ENCODE results near the gene STK32B. TPM values are rescaled to one million over a fixed set of nuclear protein-coding genes. Genes with fewer than 3 reads are reported as not detected.

Gene STK32B
- total and polyA plus RNA-seq, 2 donors: 2.9 to 4.8 TPM

- no peak overlapping the region for H3K4me3 ChIP-seq (ENCODE audit: low read length in 2 of 2)
Observed at GRCh38 chr4:5403746-5404497, 352.6 kb downstream of the STK32B start.

GRCh38 chr4:5409237-5409636 lies 358.0 kb downstream of the STK32B start:
- H3K27ac ChIP-seq (ENCODE audit: low read depth in 1 of 2, low read length in 1 of 2): no peak overlapping the region
- H3K9me3 ChIP-seq (ENCODE audit: control insufficient read depth in 2 of 2, insufficient read depth in 1 of 2, low read length in 1 of 2): peaks cover 0 to 7% of the 10 kb centered on the region in 2 donors
- H3K27me3 ChIP-seq (ENCODE audit: control insufficient read depth in 2 of 2, insufficient read depth in 1 of 2, low read length in 1 of 2): no peaks in the 10 kb centered on the region
- WGBS: 100% methylated on average over 2 of the region's 2 CpGs
- no peaks in the 10 kb centered on the region for H3K36me3 ChIP-seq (ENCODE audit: control insufficient read depth in 2 of 2, insufficient read depth in 2 of 2, low read length in 1 of 2)
- H3K4me1 ChIP-seq (ENCODE audit: control insufficient read depth in 2 of 2, insufficient read depth in 2 of 2, low read length in 2 of 2): no peaks in the 10 kb centered on the region
- H3K4me3 ChIP-seq (ENCODE audit: low read length in 2 of 2): no peak overlapping the region
- DNase-seq (ENCODE audit: low read depth in 6 of 9, low spot score in 9 of 9): no peak

More at GRCh38 chr4:5403746-5404497, 352.6 kb downstream of the STK32B start:
- H3K9me3 ChIP-seq (ENCODE audit: control insufficient read depth in 2 of 2, insufficient read depth in 1 of 2, low read length in 1 of 2): peaks cover 0 to 7% of the 10 kb centered on the region in 2 donors
- H3K27ac ChIP-seq (ENCODE audit: low read depth in 1 of 2, low read length in 1 of 2): no peak overlapping the region
- no peaks in the 10 kb centered on the region for H3K4me1 ChIP-seq (ENCODE audit: control insufficient read depth in 2 of 2, insufficient read depth in 2 of 2, low read length in 2 of 2)
- whole genome bisulfite sequencing: 89% methylated on average over 7 of the region's 7 CpGs
- H3K27me3 ChIP-seq (ENCODE audit: control insufficient read depth in 2 of 2, insufficient read depth in 1 of 2, low read length in 1 of 2): no peaks in the 10 kb centered on the region
- no peak for DNase-seq (ENCODE audit: low read depth in 6 of 9, low spot score in 9 of 9)
- H3K36me3 ChIP-seq (ENCODE audit: control insufficient read depth in 2 of 2, insufficient read depth in 2 of 2, low read length in 1 of 2): no peaks in the 10 kb centered on the region

GRCh38 chr4:5409972-5410618 lies 358.8 kb downstream of the STK32B start:
- no peak overlapping the region for H3K27ac ChIP-seq (ENCODE audit: low read depth in 1 of 2, low read length in 1 of 2)
- DNase-seq (ENCODE audit: low read depth in 6 of 9, low spot score in 9 of 9): no peak
- no peaks in the 10 kb centered on the region for H3K4me1 ChIP-seq (ENCODE audit: control insufficient read depth in 2 of 2, insufficient read depth in 2 of 2, low read length in 2 of 2)
- peaks cover 0 to 7% of the 10 kb centered on the region in 2 donors for H3K9me3 ChIP-seq (ENCODE audit: control insufficient read depth in 2 of 2, insufficient read depth in 1 of 2, low read length in 1 of 2)
- no peaks in the 10 kb centered on the region for H3K36me3 ChIP-seq (ENCODE audit: control insufficient read depth in 2 of 2, insufficient read depth in 2 of 2, low read length in 1 of 2)
- H3K4me3 ChIP-seq (ENCODE audit: low read length in 2 of 2): no peak overlapping the region
- 90% methylated on average over 6 of the region's 6 CpGs for WGBS
- H3K27me3 ChIP-seq (ENCODE audit: control insufficient read depth in 2 of 2, insufficient read depth in 1 of 2, low read length in 1 of 2): no peaks in the 10 kb centered on the region

- no peak overlapping the region for H3K4me3 ChIP-seq (ENCODE audit: low read length in 2 of 2)
- H3K27me3 ChIP-seq (ENCODE audit: control insufficient read depth in 2 of 2, insufficient read depth in 1 of 2, low read length in 1 of 2): no peaks in the 10 kb centered on the region
- no peak for DNase-seq (ENCODE audit: low read depth in 6 of 9, low spot score in 9 of 9)
- H3K27ac ChIP-seq (ENCODE audit: low read depth in 1 of 2, low read length in 1 of 2): no peak overlapping the region
- peaks cover 0 to 4% of the 10 kb centered on the region in 2 donors for H3K9me3 ChIP-seq (ENCODE audit: control insufficient read depth in 2 of 2, insufficient read depth in 1 of 2, low read length in 1 of 2)
- WGBS: 93% methylated on average over 4 of the region's 4 CpGs
- no peaks in the 10 kb centered on the region for H3K36me3 ChIP-seq (ENCODE audit: control insufficient read depth in 2 of 2, insufficient read depth in 2 of 2, low read length in 1 of 2)
- no peaks in the 10 kb centered on the region for H3K4me1 ChIP-seq (ENCODE audit: control insufficient read depth in 2 of 2, insufficient read depth in 2 of 2, low read length in 2 of 2)
Observed at GRCh38 chr4:5412296-5412695, 361.0 kb downstream of the STK32B start.

- no peaks in the 10 kb centered on the region for H3K27me3 ChIP-seq (ENCODE audit: control insufficient read depth in 2 of 2, insufficient read depth in 1 of 2, low read length in 1 of 2)
- H3K36me3 ChIP-seq (ENCODE audit: control insufficient read depth in 2 of 2, insufficient read depth in 2 of 2, low read length in 1 of 2): no peaks in the 10 kb centered on the region
- H3K4me1 ChIP-seq (ENCODE audit: control insufficient read depth in 2 of 2, insufficient read depth in 2 of 2, low read length in 2 of 2): no peaks in the 10 kb centered on the region
- no peak overlapping the region for H3K4me3 ChIP-seq (ENCODE audit: low read length in 2 of 2)
- H3K27ac ChIP-seq (ENCODE audit: low read depth in 1 of 2, low read length in 1 of 2): no peak overlapping the region
- DNase-seq (ENCODE audit: low read depth in 6 of 9, low spot score in 9 of 9): no peak
- peaks cover 0 to 4% of the 10 kb centered on the region in 2 donors for H3K9me3 ChIP-seq (ENCODE audit: control insufficient read depth in 2 of 2, insufficient read depth in 1 of 2, low read length in 1 of 2)
- 98% methylated on average over 1 of the region's 1 CpG for WGBS
Observed at GRCh38 chr4:5412751-5413150, 361.5 kb downstream of the STK32B start.

GRCh38 chr4:5416637-5417036 lies 365.4 kb downstream of the STK32B start:
- Histone ChIP-seq H3K36me3 (ENCODE audit: control insufficient read depth in 2 of 2, insufficient read depth in 2 of 2, low read length in 1 of 2) (no peaks in the 10 kb centered on the region), H3K4me3 (ENCODE audit: low read length in 2 of 2) (no peak overlapping the region), H3K4me1 (ENCODE audit: control insufficient read depth in 2 of 2, insufficient read depth in 2 of 2, low read length in 2 of 2) (no peaks in the 10 kb centered on the region), H3K27ac (ENCODE audit: low read depth in 1 of 2, low read length in 1 of 2) (no peak overlapping the region), H3K27me3 (ENCODE audit: control insufficient read depth in 2 of 2, insufficient read depth in 1 of 2, low read length in 1 of 2) (no peaks in the 10 kb centered on the region), H3K9me3 (ENCODE audit: control insufficient read depth in 2 of 2, insufficient read depth in 1 of 2, low read length in 1 of 2) (peaks cover 0 to 4% of the 10 kb centered on the region in 2 donors)
- WGBS: 80% methylated on average over 7 of the region's 7 CpGs
- no peak for DNase-seq (ENCODE audit: low read depth in 6 of 9, low spot score in 9 of 9)

- WGBS: 95% methylated on average over 6 of the region's 6 CpGs
- Histone ChIP-seq H3K36me3 (ENCODE audit: control insufficient read depth in 2 of 2, insufficient read depth in 2 of 2, low read length in 1 of 2) (no peaks in the 10 kb centered on the region), H3K27me3 (ENCODE audit: control insufficient read depth in 2 of 2, insufficient read depth in 1 of 2, low read length in 1 of 2) (no peaks in the 10 kb centered on the region), H3K4me1 (ENCODE audit: control insufficient read depth in 2 of 2, insufficient read depth in 2 of 2, low read length in 2 of 2) (no peaks in the 10 kb centered on the region), H3K4me3 (ENCODE audit: low read length in 2 of 2) (no peak overlapping the region), H3K27ac (ENCODE audit: low read depth in 1 of 2, low read length in 1 of 2) (no peak overlapping the region), H3K9me3 (ENCODE audit: control insufficient read depth in 2 of 2, insufficient read depth in 1 of 2, low read length in 1 of 2) (peaks cover 0 to 4% of the 10 kb centered on the region in 2 donors)
- DNase-seq (ENCODE audit: low read depth in 6 of 9, low spot score in 9 of 9): no peak
Observed at GRCh38 chr4:5420266-5420665, 369.0 kb downstream of the STK32B start.

GRCh38 chr4:5421416-5421815 lies 370.1 kb downstream of the STK32B start:
- Histone ChIP-seq H3K27ac (ENCODE audit: low read depth in 1 of 2, low read length in 1 of 2) (no peak overlapping the region), H3K9me3 (ENCODE audit: control insufficient read depth in 2 of 2, insufficient read depth in 1 of 2, low read length in 1 of 2) (peaks cover 0 to 4% of the 10 kb centered on the region in 2 donors), H3K4me1 (ENCODE audit: control insufficient read depth in 2 of 2, insufficient read depth in 2 of 2, low read length in 2 of 2) (no peaks in the 10 kb centered on the region), H3K27me3 (ENCODE audit: control insufficient read depth in 2 of 2, insufficient read depth in 1 of 2, low read length in 1 of 2) (no peaks in the 10 kb centered on the region), H3K36me3 (ENCODE audit: control insufficient read depth in 2 of 2, insufficient read depth in 2 of 2, low read length in 1 of 2) (no peaks in the 10 kb centered on the region), H3K4me3 (ENCODE audit: low read length in 2 of 2) (no peak overlapping the region)
- DNase-seq (ENCODE audit: low read depth in 6 of 9, low spot score in 9 of 9): no peak
- 89% methylated on average over 3 of the region's 3 CpGs for WGBS

- H3K4me1 ChIP-seq (ENCODE audit: control insufficient read depth in 2 of 2, insufficient read depth in 2 of 2, low read length in 2 of 2): no peaks in the 10 kb centered on the region
- no peaks in the 10 kb centered on the region for H3K9me3 ChIP-seq (ENCODE audit: control insufficient read depth in 2 of 2, insufficient read depth in 1 of 2, low read length in 1 of 2)
- no peaks in the 10 kb centered on the region for H3K27me3 ChIP-seq (ENCODE audit: control insufficient read depth in 2 of 2, insufficient read depth in 1 of 2, low read length in 1 of 2)
- WGBS: 94% methylated on average over 2 of the region's 2 CpGs
- DNase-seq (ENCODE audit: low read depth in 6 of 9, low spot score in 9 of 9): no peak
- H3K36me3 ChIP-seq (ENCODE audit: control insufficient read depth in 2 of 2, insufficient read depth in 2 of 2, low read length in 1 of 2): no peaks in the 10 kb centered on the region
- no peak overlapping the region for H3K4me3 ChIP-seq (ENCODE audit: low read length in 2 of 2)
- no peak overlapping the region for H3K27ac ChIP-seq (ENCODE audit: low read depth in 1 of 2, low read length in 1 of 2)
Observed at GRCh38 chr4:5422195-5422594, 370.9 kb downstream of the STK32B start.
